Omental fat pad (tissue), 4 donors: Measurements from ENCODE around the gene UBQLN1. TPM values are rescaled to one million over a fixed set of nuclear protein-coding genes. Genes with fewer than 3 reads are reported as not detected.

Experiments used
- ATAC-seq: fragments of 150-250 bp; one replicate; pipeline ENCODE4 v1.9.1; 2016; ENCODE audit warnings: mild to moderate bottlenecking, moderate library complexity; ENCODE audit not compliant: low FRiP score
- DNase-seq: peaks from one replicate; pipeline ENCODE4 v3.0.0-alpha.2; 2019; ENCODE audit warnings: low spot score
- CTCF ChIP-seq, 3 donors: fragments of 450-650 bp; IDR thresholded peaks; one replicate each; pipeline ENCODE4 v1.5.1; 2016 to 2017; ENCODE audit warnings: antibody characterized with exemption in 3 of 3, mild to moderate bottlenecking in 3 of 3, moderate library complexity in 2 of 3
- total RNA-seq, 4 donors: library from RNA; depleted of rRNA; stranded (reverse); fragments of >200 nt; gene quantifications; one replicate each; pipeline ENCODE4 v1.1.0, GENCODE V29; 2016

Gene UBQLN1
- total RNA-seq, 4 donors from 2014 or later, result 107 to 150 (median 121) TPM

GRCh38 chr9:83651558-83651957 is 56.2 kb downstream of the UBQLN1 start:
- TF ChIP-seq CTCF (IDR thresholded peaks at IDR 0.05), result no peak
- no peak for DNase-seq
- ATAC-seq, result no peak

- ATAC-seq (no peak), DNase-seq (no peak)
- TF ChIP-seq CTCF (IDR thresholded peaks at IDR 0.05), result no peak
These were observed 58.2 kb downstream of the UBQLN1 start for GRCh38 chr9:83649515-83649914.

GRCh38 chr9:83649080-83649479 is 58.7 kb downstream of the UBQLN1 start:
- ATAC-seq (peak; percentile 61), DNase-seq (peak; percentile 56)
- TF ChIP-seq CTCF (IDR thresholded peaks at IDR 0.05), result peak in 1 of 3 donors; percentile 33

GRCh38 chr9:83646500-83647239 is 61.1 kb downstream of the UBQLN1 start:
- no peak for TF ChIP-seq CTCF (IDR thresholded peaks at IDR 0.05)
- DNase-seq (no peak), ATAC-seq (no peak)

GRCh38 chr9:83642793-83643192 is 65.0 kb downstream of the UBQLN1 start:
- ATAC-seq, result no peak
- no peak for DNase-seq
- TF ChIP-seq CTCF (IDR thresholded peaks at IDR 0.05), result no peak

- DNase-seq, result no peak
- ATAC-seq, result no peak
- TF ChIP-seq CTCF (IDR thresholded peaks at IDR 0.05), result no peak
These were observed 68.5 kb downstream of the UBQLN1 start for GRCh38 chr9:83639266-83639665.

- no peak for TF ChIP-seq CTCF (IDR thresholded peaks at IDR 0.05)
- ATAC-seq, result no peak
- no peak for DNase-seq
These were observed 70.4 kb downstream of the UBQLN1 start for GRCh38 chr9:83637389-83637788.
